GM18517 (cell line): ENCODE results near the gene CHGA.

Source experiments
- ATAC-seq: cut with Tn5 transposase; IDR thresholded peaks from one replicate; pipeline ENCODE4 v1.9.1; 2021; ENCODE audit warnings: mild to moderate bottlenecking, moderate library complexity; ENCODE audit not compliant: unreplicated experiment

CHGA gene

DNA sequence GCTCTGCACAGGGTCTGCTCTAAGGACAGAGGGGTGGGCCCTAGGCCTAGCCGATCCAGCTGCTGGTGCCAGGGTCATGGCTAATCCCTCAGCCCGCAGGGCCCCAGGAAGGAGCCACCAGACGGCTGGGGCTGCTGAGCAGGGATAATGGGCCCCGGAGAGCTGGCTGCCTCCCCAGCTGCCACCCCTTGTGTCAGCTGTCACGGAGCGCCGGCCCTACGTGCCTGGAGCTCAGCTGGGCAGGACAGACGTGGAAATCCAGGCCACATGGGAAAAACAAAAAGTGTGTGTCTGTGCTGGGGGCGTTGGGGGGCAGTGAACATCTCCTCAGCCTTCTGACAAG, 36.2 kb downstream of the CHGA start:
- no peak for ATAC-seq

DNA sequence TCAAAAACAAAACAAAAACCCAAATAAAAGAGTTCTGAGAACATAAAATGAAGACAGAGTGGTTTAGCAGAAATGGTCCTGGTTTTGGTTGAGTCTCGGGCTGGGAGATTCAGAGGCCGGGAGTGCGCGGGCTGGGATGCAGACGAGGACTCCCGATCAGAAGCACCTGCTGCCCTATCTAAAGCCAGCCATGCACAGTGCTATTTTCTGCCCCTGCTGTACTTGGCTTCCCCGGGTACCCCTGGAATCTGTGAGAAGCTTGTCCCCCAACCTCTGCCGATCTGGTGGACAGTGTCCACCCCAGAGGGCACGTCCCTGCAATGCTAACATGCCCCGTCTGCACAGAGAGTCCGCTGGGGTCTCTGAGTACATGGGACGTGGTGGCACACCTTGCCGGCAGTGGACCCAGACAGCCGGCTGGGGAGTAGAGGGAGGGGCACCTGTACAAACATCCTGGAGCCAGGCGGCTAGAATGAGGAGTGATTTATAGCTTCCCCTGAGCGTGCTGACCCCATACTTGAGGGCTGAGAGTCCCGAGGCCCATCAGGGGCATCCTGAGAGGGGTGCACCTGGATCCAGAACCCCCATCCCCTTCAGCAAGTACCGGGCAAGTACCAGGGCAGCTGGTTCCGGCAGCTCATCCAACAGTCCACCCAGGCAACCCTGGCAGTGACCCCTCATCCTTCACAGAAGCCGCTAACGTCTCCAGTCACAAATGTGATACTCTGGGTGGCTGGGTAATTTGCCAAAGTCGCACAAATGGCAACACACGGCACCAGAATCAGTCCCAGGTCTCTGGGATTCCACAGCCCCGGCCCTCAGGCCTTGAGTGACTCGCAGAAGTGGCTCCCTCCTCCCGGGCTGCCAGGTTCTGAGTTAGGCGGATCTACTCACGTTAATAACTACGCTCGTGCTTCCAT, 37.1 kb downstream of the CHGA start:
- ATAC-seq = no peak

DNA sequence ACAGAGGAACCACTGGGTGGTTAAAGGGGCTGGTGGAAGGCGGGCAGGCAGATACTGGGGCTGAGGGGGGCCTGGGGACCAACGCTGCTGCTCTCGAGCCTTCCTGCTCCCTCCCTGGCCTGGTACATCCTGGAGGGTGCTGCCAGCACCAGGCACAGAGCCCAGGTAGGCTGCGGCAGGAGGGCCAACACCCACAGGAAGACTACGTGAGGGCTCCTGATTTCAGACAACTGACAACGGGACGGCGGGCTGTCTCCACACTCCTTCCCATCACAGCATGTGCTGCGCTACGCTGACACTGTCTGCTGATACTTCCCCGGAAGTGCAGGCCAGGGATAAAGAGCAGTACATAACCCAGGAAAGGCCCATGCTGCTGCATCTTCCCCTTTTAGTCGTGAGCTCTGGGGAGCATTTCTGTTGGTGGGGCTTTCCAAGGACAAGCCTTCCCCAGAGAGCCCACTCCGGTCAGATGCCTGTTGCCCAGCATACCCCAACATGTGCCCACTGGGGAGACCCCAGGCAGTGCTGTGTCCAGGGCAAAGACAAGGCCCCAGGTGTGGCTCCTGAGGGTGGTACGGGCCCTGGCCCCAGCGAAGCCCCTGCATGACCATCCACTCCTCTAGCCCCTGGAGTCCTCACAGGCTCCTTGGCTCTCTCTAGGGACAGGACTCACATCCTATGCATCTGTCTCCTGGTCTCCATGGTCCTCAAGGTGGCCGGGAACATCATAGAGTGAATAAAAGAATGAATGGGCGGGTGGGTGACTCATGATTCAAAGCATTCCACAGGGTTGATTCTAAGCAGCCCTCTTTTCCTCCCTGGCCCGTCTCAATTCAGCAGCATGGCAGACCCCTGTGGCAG, 38.0 kb downstream of the CHGA start:
- no peak for ATAC-seq

DNA sequence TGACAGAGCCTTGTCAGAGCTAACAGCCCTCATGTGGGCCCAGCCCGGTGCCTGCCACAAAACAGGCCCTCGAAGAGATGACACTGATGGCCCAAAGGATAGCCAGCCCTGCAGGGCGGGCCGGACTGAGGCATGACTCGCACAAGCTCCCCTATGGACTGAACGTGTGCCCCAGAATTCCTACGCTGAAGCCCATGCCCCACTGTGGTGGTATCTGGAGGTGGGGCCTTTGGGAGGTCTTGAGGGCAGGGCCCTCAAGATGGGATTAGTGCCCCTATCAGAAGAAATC, 38.6 kb downstream of the CHGA start:
- ATAC-seq = no peak

DNA sequence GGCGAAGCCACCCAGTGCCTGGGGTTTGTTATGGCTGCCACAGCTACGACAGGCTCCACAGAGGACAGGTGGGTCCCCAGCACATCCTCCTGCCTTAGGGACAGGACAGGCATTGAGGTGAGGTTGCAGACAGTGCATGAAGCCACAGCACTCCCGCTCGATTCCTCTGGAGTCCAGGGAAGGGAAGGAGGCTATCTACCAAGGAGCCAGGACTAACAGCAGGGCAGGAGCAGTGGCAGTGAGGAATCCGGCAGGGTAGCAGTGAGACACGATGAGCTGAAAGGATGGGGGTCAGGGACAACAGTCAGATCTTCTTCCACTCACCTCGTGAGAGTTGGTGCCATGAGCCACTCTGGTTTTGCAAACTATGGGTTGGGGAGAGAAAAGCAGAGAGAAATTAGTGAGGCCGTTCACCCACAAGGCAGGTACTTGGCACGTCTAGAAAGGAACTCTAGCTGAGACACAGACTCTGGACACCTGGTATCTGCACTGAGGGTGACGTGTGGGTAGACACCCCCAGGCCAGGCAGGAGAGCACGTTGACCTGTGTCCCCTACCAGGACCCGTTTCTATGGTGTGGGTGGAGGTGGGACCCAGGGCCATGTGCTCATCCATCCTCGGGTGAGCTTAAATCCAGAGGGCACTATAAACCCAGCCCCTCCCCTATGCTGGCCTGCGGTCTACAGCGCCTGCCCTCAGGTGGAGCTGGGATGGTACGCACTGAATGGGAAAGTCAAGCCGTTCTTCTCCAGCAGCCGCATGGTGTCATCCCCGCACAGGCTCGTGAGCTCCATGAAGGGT, 39.3 kb downstream of the CHGA start:
- ATAC-seq = no peak

DNA sequence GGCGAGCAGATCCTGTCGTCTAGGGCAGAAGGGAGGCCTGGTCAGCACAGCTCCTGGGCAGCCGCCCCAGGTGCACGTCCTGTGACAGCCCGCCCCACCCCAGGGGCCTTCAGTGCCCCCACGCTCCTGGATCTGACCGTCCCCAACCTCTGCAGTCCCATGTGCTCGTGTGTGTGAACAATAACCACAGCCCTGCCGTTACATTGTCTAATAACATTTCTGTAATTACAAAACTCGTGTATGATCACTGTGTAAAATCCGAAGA, 39.8 kb downstream of the CHGA start:
- no peak for ATAC-seq

DNA sequence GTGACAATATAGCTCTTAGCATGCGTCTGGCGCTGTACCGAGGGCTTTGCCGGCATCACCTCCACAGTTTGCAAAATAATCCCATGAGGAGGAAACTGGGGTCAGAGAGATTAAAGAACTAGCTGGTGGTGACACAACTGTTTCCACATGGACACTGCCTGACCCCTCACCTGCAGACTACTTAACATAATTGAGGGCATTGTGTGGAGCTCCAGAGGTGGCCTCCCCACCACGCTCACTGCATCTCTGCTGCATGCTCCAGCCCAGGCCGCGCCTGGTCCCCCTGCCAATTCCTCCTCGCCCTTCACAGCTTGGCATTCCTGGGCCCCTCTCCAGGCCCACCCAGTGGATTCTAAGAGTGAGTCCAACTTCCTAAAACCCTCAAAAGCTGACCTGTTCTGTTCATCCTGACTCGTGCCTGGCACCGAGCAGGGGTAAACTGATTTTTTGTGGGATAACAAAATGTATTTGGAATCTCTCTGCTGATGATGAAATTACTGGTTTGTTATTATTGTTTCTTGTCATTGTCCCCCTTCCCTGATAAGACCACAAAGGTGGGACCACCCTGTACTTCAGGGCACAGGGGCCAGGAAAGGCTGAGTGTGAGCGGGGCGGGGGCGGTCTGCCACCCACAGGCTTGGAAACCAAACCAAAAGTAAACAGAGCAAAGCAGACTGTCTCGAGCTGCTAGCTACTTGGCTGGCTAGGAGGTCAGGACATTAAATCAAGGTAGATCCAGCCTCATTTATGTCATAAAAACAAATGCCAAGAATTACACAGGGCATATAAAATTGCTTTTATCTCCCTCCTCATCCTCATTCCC, 40.6 kb downstream of the CHGA start:
- no peak for ATAC-seq

DNA sequence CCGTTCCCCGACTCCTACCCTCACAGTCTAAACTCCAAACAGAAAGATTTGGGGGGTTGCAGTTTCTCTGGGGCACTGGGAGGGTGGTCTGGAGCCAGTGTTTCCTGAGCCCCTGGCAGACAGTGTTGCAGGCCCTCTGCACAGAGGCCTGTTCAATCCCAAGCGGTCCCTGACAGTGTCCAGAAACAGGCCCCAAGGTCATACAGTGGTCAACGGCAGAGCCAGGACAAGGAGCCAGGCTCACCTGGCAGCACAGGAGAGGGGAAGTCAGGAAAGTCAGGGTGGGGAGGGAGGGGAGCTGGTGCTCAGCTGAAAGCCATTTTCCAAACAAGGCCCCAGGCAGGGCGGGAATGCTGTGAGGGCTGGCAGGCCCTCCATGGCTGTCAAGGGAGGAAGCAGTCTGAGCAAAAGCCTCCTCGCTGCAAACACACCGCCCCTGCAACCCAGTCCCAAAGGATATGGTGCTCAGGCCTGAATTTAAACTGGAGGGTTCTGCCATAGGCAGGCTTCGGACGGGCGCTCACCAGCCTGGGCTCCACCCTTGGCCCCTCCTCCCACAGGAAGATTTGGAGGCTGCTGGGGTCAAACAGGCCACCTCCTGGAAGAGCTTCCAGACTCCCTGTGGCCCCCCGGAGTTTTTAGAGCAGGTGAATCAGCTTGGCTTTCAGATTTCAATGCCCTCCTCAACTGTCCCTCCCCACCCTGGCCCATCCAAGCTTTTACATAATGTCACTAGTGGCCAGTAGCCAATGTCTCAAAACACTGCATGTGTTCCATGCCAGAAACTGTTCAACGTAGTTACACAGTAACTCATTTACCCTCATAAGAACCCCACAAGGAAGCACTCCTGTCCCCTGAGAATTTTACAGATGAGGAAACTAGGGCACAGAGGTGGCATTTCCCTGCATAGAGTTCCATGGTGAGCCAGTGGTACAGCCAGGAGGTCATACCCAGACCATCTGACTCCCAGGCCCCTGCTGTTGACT, 41.5 kb downstream of the CHGA start:
- no peak for ATAC-seq

DNA sequence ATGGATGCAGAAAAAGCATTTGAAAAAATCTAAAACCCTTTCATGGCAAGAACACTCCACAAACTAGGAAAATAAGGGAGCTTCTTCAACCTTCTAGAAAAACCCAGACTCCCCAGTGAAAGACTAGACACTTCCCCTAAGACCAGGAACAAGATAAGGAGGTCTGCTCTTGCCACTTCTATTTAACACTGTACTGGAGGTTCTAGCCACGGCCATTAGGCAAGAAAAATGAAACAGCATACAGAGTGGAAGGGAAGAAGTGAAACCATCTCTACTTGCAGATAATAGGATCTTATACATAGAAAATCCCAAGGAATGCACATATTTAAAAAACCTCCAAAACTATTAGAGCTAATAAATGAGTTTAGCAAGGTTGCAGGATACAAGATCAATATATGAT, 42.3 kb downstream of the CHGA start:
- no peak for ATAC-seq

DNA sequence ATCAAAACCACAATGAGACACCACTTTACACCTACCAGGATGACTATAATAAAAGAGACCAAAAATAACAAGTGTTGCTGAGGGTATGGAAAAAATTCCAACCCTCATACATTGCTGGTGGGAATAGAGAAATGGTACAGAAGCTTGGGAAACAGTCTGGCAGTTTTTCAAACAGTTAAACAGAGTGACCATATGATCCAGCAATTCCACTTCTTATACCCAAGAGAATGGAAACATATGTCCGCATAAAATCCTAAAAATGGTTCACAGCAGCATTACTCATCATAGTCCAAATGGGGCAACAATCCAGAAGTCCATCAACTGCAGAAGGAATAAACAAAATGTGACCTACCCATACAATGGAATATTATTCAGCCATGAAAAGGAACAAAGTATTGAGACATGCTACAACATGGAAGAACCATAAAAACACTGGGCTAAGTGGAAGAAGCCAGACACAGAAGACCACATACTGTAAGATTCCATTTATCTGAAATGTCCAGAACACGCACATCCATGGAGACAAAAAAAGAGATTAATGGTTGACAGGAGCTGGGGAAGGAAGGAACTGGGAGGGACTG, 44.5 kb downstream of the CHGA start:
- no peak for ATAC-seq

DNA sequence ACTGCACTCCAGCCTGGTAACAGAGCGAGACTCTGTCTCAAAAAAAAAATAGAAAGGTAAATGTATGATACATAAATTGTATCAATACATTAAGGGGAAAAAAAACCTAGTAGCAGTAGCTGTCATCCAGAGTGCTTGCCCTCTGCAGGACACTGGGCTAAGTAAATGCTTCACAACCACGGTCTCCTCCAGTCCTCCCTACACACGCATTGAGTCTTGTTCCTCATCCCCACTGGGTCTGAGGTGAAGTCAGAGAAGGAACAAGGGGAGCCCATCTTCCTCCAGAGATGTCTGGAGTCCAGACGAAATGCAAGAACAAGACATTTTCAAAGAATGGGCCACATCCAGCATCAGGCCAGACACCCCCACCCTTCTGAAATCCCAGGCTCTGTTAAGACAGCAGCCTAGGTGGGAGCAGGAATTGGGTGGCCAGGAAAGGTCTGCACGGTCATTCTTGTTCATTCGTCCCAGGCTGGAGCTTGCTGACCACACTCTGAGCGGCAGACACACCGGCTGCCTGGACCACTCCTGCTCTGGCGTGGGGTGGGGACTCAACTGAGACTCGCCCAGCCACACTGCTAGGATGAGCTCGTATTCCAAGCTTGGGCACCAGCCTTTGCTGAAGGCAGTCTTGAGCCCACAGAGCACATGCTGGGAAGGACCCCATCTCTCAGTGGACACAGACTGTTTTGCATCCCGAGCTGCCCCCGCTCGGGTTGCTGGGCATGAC, 45.5 kb downstream of the CHGA start:
- ATAC-seq = no peak

DNA sequence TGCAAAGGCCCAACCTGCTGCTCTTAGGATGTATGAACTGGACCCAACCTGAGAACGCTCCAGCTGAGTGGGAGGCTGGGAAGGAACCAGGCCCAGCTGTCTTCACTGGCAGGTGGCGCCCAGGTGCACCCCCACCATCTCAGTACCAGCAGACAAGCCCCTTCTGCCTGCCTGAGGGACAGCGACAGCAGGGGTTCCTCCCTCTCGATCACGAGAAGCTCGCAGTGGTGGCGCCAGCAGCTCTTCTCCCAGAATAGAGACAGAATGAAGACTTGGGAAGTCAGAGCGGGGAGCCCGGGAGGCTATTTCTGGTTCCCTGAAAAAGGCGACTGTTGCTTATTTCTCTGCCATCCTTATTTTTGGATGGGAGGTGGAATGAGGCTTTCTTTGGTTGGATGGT, 46.5 kb downstream of the CHGA start:
- ATAC-seq = no peak

DNA sequence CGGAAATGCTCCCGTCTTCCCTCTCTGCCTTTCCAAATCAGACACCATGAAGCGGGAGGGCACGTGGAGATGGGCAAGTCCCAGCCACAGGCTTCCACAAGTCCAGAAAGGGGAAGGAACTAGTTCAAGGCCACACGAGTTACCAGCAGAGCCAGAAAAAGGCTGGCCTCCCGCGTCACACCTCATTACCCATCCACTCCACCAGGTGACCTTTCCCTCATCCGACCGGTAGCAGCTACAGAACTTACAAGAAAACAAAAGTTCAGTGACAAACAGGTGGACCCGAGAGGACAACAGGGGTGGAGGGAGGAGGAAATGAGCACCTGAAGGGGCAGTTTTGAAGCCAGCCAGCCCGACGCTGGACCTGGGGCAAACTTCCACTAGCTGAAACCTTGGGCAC, 46.9 kb downstream of the CHGA start:
- ATAC-seq = no peak

DNA sequence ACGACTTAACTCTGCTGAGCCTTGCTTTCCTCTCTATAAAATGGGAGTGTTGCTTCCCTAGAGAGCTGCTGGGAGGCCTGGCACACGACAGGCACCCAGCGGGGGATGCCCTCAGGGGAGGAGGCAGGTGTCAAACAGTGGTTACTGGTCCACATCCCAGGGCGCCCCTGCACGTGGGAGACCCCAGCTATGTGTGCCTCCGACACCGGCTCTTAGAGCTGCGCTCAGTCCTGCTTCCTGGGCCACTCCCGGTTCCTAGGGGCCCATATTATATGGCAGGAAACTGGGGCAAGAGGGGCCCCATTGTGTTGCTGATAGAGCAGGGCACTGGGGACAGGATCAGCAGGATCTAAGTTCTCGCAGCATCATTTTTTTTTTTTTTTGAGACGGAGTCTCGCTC, 47.3 kb downstream of the CHGA start:
- no peak for ATAC-seq

DNA sequence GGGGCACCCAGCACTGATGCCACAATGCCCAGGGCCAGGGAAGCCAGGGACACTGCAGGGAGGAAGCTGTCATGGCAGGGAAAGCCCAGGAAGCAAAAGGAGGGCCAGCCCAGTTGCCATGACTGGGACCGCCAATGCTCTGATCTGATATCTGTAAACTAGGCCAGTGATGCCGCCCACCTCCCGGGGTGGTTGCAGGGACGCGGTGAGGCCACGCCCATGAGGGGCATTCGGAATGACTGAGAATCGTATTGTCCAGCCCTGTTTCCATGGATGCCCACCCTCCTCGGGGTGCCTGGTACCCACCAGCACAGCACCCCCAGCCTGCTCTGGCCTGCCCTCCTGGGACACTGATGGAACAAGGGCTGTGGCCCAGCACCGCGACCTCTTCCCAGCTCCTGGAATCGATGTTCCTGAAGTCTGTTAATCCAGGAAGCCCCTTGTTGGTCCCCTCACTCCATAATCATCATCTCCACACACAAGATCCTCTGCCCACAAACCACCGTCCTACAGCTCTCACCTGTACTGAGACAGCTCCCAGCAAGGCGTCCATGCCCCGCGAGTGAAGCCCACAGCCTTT, 48.7 kb downstream of the CHGA start:
- ATAC-seq = no peak

DNA sequence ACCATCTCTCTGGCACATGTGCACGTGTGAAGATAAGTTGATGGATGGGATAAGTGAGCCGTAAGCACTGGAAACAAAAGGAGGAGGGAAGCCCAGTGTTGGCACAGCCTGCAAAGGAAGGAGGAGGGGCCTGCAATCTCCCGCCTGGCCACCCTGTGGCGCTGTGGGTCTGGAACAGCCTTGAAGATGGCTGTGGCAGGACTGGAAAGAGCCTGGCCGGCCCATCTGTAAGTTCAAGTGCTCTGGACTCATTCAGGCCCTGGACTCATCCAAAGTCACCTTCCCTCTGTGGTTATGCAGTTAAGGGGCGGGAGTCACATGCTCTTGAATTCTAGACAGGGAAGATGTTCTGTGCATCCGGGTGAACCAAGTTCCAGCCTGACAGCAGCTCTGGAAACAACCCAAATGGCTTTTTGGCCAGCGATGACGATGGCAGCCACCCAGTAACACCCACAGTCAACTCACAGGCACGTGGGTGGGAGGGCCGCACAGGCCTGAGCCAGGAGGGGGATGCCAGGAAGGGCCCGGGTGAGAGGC, 50.4 kb downstream of the CHGA start:
- ATAC-seq = no peak

DNA sequence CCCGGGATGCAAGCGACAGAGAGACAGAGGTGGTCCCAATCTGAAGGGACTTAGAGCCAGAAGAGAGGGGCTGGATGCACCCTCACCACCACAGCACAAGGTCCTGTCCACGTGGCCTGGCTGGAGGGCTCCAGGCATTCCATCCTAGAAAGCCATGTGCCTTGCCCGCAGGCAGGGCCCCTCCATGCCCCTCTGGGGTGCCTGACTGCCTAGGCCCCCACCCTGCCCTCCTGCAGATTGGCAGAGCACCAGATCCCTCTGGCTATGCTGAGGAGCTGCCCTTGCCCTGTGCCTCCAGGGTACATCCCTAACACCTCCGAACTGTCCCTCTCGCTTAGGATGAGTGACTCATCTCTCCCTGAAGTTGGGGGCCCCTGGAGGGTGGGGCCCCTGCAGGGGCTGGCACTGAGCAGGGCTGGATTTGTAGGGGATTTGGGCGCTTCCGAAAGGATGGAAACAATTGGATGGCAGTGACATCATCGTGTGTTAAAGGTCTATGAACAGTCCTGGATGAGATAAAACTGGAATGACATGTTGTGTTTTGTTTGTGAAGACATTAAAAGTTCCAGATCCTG, 50.9 kb downstream of the CHGA start:
- ATAC-seq = no peak
